Lung (tissue), 12 donors: ENCODE measurements around the gene CCNH. TPM values are rescaled to one million over a fixed set of nuclear protein-coding genes. Genes with fewer than 3 reads are reported as not detected.

Source experiments
- ATAC-seq: fragments of 200-7000 bp; cut with Tn5 transposase; one replicate; pipeline ENCODE4 v1.9.1; 2020; ENCODE audit warnings: moderate number of reproducible peaks; ENCODE audit not compliant: insufficient read depth, low FRiP score
- DNase-seq, 3 donors: peaks; one replicate each; pipeline ENCODE4 v3.0.0-alpha.2; 2013 to 2017
- H3K27ac ChIP-seq, 2 donors: one replicate each; pipeline ENCODE4 v1.5.1; 2013; ENCODE audit warnings: mild to moderate bottlenecking in 2 of 2, moderate library complexity in 2 of 2, control low read depth in 1 of 2, inconsistent platforms in 1 of 2, low read depth in 1 of 2, low read length in 1 of 2
- H3K27me3 ChIP-seq, 3 donors: one replicate each; pipeline ENCODE4 v1.5.1; 2013; ENCODE audit warnings: low read length in 2 of 3; ENCODE audit not compliant: control insufficient read depth in 3 of 3, insufficient read depth in 3 of 3
- H3K36me3 ChIP-seq, 4 donors: one replicate each; pipeline ENCODE4 v1.5.1; 2013; ENCODE audit warnings: low read length in 4 of 4, mild to moderate bottlenecking in 1 of 4, moderate library complexity in 1 of 4; ENCODE audit not compliant: control insufficient read depth in 4 of 4, insufficient read depth in 4 of 4
- H3K4me1 ChIP-seq, 5 donors: one replicate each; pipeline ENCODE4 v1.5.1; 2013; ENCODE audit warnings: low read length in 5 of 5, mild to moderate bottlenecking in 2 of 5, moderate library complexity in 1 of 5; ENCODE audit not compliant: control insufficient read depth in 5 of 5, insufficient read depth in 5 of 5
- H3K4me3 ChIP-seq: one replicate; pipeline ENCODE4 v1.5.1; 2013; ENCODE audit warnings: mild to moderate bottlenecking, control low read depth, moderate library complexity
- H3K9ac ChIP-seq, 2 donors: one replicate each; pipeline ENCODE4 v1.5.1; 2013; ENCODE audit warnings: low read length in 2 of 2, control low read depth in 1 of 2; ENCODE audit not compliant: insufficient read depth in 1 of 2
- H3K9me3 ChIP-seq, 4 donors: one replicate each; pipeline ENCODE4 v1.5.1; 2013; ENCODE audit warnings: low read length in 3 of 4, mild to moderate bottlenecking in 1 of 4, moderate library complexity in 1 of 4; ENCODE audit not compliant: control insufficient read depth in 4 of 4, insufficient read depth in 3 of 4
- CTCF ChIP-seq: IDR thresholded peaks from 2 replicates; pipeline ENCODE4 v1.5.1; 2012; ENCODE audit warnings: mild to moderate bottlenecking; ENCODE audit errors: control extremely low read depth, extremely low read depth
- WGBS, 2 donors: extraction: QIAGEN DNeasy Blood & Tissue Kit; methylation state at CpG; one replicate each; pipeline ENCODE4 v1.1.7; 2013; 5-methylcytosine and 5-hydroxymethylcytosine counted together
- polyA plus RNA-seq, 2 donors: library from polyadenylated mRNA; stranded (reverse); fragments of 200-250 nt; gene quantifications; one replicate each; pipeline ENCODE4 v1.2.1, GENCODE V29; 2013
- total RNA-seq, 2 donors: library from RNA; depleted of rRNA in 1 of 2; stranded (reverse); fragments of >200 nt in 1 of 2; gene quantifications; one replicate each; pipeline ENCODE4 v1.2.1, GENCODE V29; 2014 to 2021
- donor health status: control.
- donor health status: control.
- donor health status: Bipolar disorder and iron deficiency.
- donor health status: healthy.
- donor health status: DM: yes; HTN: yes; CAD: no.

The CCNH gene
- total and polyA plus RNA-seq, 4 donors, result 30.0 to 132 (median 50.6) TPM

DNA sequence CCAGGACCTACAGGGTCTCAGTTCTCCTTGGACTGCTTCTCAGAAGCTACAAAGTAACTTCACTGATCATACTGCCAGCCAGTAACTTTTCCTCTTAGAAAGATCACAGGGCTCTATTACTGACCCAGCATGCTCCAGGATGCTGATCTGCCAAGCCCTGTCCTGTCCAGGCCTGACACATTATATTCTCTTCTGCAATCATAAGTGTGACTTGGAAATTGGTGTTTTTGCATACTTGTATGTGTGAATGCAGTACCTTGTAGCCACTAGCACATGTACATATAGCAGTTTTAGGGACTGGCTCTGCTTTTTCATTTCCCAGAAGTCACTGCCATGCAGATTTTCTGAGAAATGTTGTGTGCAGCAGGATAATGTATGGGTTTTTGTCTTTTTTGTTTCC is 40.1 kb upstream of the CCNH start:
- DNase-seq (no peak), ATAC-seq (no peak)
- no peak for TF ChIP-seq CTCF
- no peaks in the 10 kb centered on the region for H3K36me3 ChIP-seq
- no peaks in the 10 kb centered on the region for H3K4me1 ChIP-seq
- no peaks in the 10 kb centered on the region for H3K9me3 ChIP-seq
- H3K27me3 ChIP-seq, result no peaks in the 10 kb centered on the region
- H3K9ac ChIP-seq, result no peak overlapping the region
- H3K27ac ChIP-seq, result no peak overlapping the region
- no peak overlapping the region for H3K4me3 ChIP-seq

- Histone ChIP-seq H3K4me1 (no peaks in the 10 kb centered on the region), H3K9me3 (peaks cover 0 to 1% (median 0%) of the 10 kb centered on the region in 4 donors), H3K9ac (no peak overlapping the region), H3K27me3 (no peaks in the 10 kb centered on the region), H3K4me3 (no peak overlapping the region), H3K27ac (no peak overlapping the region), H3K36me3 (no peaks in the 10 kb centered on the region)
- ATAC-seq (no peak), DNase-seq (no peak)
- 81 to 90% methylated on average over 1 of the region's 1 CpG for WGBS, 2 donors
- TF ChIP-seq CTCF, result no peak
Observed at GRCh38 chr5:87442419-87442818, 29.7 kb upstream of the CCNH start.

GRCh38 chr5:87438231-87438630 is 25.5 kb upstream of the CCNH start:
- no peak for TF ChIP-seq CTCF
- Histone ChIP-seq H3K4me3 (no peak overlapping the region), H3K27me3 (no peaks in the 10 kb centered on the region), H3K27ac (no peak overlapping the region), H3K9me3 (peaks cover 0 to 1% (median 0%) of the 10 kb centered on the region in 4 donors), H3K36me3 (no peaks in the 10 kb centered on the region), H3K4me1 (no peaks in the 10 kb centered on the region), H3K9ac (no peak overlapping the region)
- no peak for DNase-seq
- ATAC-seq, result no peak
- 82 to 89% methylated on average over 2 of the region's 2 CpGs for WGBS, 2 donors

DNA sequence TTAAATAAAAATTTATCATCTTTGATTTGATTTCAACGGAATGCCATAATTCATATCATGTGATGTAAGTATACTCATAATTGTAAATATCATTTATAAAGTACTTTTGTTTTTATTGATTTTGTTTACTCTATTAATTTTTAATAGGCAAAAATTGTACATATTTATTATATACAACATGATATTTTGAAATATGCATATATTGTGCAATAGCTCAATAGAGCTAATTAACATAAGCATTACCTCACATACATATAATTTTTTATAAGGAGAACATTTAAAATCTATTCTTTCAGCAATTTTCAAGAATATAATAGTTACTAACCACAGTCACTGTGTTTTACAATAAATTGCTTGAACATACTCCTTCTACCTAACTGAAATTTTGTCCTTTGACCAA is 25.0 kb upstream of the CCNH start:
- Histone ChIP-seq H3K36me3 (no peaks in the 10 kb centered on the region), H3K27me3 (no peaks in the 10 kb centered on the region), H3K9me3 (peaks cover 0 to 1% (median 0%) of the 10 kb centered on the region in 4 donors), H3K27ac (no peak overlapping the region), H3K4me1 (no peaks in the 10 kb centered on the region), H3K9ac (no peak overlapping the region), H3K4me3 (no peak overlapping the region)
- 79 to 96% methylated on average over 1 of the region's 1 CpG for WGBS, 2 donors
- ATAC-seq (no peak), DNase-seq (no peak)
- TF ChIP-seq CTCF, result no peak
